Middle frontal gyrus (tissue), 1 donor: ENCODE results near the gene ZCWPW1.

Experiments
- DNase-seq: peaks from one replicate; pipeline ENCODE4 v3.0.0-alpha.2; 2015; ENCODE audit warnings: low spot score; ENCODE audit errors: extremely low spot score

The ZCWPW1 gene

GRCh38 chr7:100428199-100428966, at the start of gene ZCWPW1:
ZCWPW1 (minus strand) TSS chr7:100428703; CDS start chr7:100420649, 8,054 bp downstream.
- peak; percentile 88 for DNase-seq

DNA sequence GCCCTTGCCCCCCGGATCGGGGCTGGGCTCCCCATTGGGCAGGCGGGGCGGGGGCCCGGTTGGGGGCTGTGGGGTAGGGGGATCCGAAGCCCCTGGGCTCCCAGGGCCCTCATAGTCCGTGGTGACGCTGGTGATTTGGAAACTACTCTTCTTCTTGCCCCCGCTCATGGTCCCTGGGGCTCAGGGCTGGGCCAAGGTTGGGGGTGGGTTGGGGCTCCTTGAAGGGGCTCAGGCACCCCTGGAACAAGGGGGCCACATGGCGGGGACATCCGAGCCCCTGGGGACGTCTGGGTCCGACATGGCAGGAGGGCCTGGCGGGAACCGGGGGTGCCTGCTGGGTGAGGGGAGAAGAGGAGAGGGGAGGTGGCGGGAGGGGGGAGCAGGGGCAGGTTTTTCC, 49.4 kb upstream of the ZCWPW1 start:
- no peak for DNase-seq

DNA sequence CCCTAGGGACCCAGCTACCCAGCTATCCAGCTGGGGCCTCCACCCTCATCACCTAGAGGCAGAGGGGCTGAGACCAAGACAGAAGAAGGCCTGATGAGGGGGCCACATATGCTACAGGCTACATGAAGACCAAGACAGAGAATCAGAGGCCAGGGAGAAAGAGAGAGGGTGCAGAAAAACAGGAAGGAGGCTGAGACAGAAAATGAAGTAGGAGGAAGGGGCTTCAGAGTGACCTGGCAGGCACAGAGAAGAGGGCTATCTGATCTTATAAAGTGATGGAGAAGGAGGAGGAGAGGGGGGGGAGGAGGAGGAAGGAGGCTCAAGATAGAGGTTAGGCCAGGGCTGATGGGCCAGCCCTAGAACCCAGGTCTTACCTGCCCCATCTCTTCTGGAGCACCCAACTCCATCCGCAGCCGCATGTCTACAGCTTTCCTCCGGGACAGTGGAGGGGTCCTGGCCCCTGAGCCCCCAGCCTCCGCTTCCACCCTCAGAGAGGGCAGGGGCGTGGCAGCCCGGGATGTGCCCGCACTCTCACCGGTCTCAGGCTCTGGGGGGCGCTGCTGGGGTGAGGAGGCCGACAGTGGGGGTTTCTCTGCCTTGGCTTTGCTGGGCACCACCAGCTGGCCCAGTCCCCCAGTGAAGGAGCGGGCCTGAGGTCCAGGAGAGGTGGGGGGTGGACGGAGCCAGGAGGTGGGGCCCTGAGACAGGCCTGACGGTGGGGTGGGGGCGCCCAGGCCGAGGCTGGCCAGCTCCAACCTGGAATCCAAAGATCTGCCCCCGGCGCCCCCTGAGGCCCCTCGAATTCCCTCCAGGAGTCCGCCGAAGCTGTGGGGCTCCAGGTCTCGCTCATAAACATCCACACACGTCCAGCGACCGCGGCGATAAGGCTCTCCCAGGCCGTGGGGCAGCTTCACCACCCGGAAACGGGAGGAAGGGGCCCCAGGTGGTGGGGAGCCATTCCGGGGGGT, 48.7 kb upstream of the ZCWPW1 start:
- no peak for DNase-seq

DNA sequence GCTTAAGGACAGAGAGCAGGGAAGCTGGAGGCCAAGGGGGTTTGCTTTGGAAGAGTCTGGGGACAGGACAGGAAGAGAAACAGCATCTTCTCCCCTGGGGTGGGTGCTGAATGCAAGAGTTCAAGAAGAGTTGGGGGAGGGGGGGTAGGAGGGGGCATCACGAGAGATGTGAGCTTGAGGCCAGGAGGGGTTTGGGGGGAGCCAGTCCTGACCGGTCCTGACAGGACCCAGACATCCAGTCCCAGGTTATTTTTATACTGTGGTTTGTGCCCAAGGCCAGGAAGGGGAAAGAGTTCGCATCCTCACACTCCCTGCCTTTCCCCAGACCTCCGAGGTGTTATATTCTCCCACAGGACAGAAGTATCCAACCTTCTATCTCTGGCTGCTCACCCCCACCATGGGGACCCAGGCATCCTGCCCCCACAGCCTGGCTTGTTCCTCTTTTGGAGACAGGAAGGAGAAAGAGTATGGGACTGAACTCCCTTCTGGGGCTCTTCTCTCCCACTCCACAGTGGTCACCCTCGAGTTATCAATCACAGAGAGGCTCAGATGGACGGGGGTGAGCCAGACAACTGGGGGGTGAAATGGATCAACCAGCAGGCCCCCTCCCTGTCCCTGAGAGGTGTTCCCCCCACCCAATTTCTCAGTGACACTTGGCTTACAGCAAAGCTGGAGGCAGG, 47.7 kb upstream of the ZCWPW1 start:
- no peak for DNase-seq

- no peak for DNase-seq
Observed at GRCh38 chr7:100475549-100475948, 47.0 kb upstream of the ZCWPW1 start.

- DNase-seq: no peak
Observed at GRCh38 chr7:100472854-100473499, 44.5 kb upstream of the ZCWPW1 start.

GRCh38 chr7:100472121-100472851, 43.8 kb upstream of the ZCWPW1 start:
- DNase-seq: no peak

GRCh38 chr7:100471021-100471420, 42.5 kb upstream of the ZCWPW1 start:
- DNase-seq: no peak

- peak; percentile 67 for DNase-seq
Observed at GRCh38 chr7:100469227-100470044, 40.9 kb upstream of the ZCWPW1 start.

GRCh38 chr7:100467638-100468373, 39.3 kb upstream of the ZCWPW1 start:
- peak; percentile 82 for DNase-seq

GRCh38 chr7:100466653-100467605, 38.4 kb upstream of the ZCWPW1 start:
- DNase-seq: no peak

- DNase-seq: peak; percentile 82
Observed at GRCh38 chr7:100465702-100466311, 37.3 kb upstream of the ZCWPW1 start.

GRCh38 chr7:100465299-100465698, 36.8 kb upstream of the ZCWPW1 start:
- DNase-seq: no peak

DNA sequence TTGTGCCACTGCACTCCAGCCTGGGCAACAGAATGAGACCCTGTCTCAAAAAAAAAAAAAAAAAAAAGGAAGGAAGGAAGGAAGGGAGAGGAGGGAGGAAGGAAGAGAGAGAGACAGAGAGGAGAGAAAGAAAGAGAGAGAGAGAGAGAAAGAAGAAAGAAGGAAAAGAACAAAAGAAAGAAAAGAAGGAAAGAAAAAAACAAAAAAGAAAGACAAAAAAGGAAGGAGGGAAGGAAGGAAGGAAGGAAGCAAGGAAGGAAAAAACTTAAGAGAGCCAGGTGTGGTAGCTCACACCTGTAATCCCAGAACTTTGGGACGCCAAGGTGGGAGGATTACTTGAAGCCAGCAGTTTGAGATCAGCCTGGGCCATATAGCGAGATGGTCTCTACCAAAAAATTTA, 36.3 kb upstream of the ZCWPW1 start:
- DNase-seq: no peak

GRCh38 chr7:100464210-100464660, 35.7 kb upstream of the ZCWPW1 start, which contains the start of gene SPACDR:
SPACDR (minus strand) TSS chr7:100464260; CDS start chr7:100464025, 235 bp downstream.
- no peak for DNase-seq

- no peak for DNase-seq
Observed at GRCh38 chr7:100457033-100457432, 28.5 kb upstream of the ZCWPW1 start.

- DNase-seq: no peak
Observed at GRCh38 chr7:100456562-100456961, 28.1 kb upstream of the ZCWPW1 start.
